ENCODE results near the gene TRPV2.

Gene TRPV2

GRCh38 chr17:16407911-16408588 is 7.3 kb upstream of the TRPV2 start:
- Histone ChIP-seq H3K4me1 (ENCODE audit: control insufficient read depth, low read length) (peaks cover 18% of the 10 kb centered on the region), H3F3A (ENCODE audit: control insufficient read depth, insufficient read depth) (no peaks in the 10 kb centered on the region), H3K9me3 (ENCODE audit: control insufficient read depth, insufficient read depth, low read length) (no peaks in the 10 kb centered on the region), H3K4me3 (ENCODE audit: low read length) (no peak overlapping the region), H3K4me2 (ENCODE audit: low read length) (0 out of 2 replicates have a peak overlapping the region, but pooled peaks have one; percentile 22), H3K27ac (ENCODE audit: low read depth, low read length) (no peak overlapping the region), H4K20me1 (ENCODE audit: control insufficient read depth, insufficient read depth, low read depth, low read length) (no peaks in the 10 kb centered on the region), H3K27me3 (ENCODE audit: control insufficient read depth, low read length) (peaks cover 17% of the 10 kb centered on the region), H3K9me2 (replicated peaks; ENCODE audit: control insufficient read depth, low read length) (no peaks in the 10 kb centered on the region), H3K79me2 (ENCODE audit: control insufficient read depth, low read length) (no peaks in the 10 kb centered on the region), H3K36me3 (ENCODE audit: control insufficient read depth, low read length) (no peaks in the 10 kb centered on the region)
- no peak for TF ChIP-seq CTCF (IDR thresholded peaks at IDR 0.05; ENCODE audit: low read depth, low read length, poor library complexity, severe bottlenecking)
- TF ChIP-seq EZH2phosphoT487 (IDR thresholded peaks at IDR 0.05; ENCODE audit: borderline replicate concordance, low read length): no peak

- TF ChIP-seq CTCF (IDR thresholded peaks at IDR 0.05; ENCODE audit: low read depth, low read length, poor library complexity, severe bottlenecking): no peak
- no peak for TF ChIP-seq EZH2phosphoT487 (IDR thresholded peaks at IDR 0.05; ENCODE audit: borderline replicate concordance, low read length)
- no peaks in the 10 kb centered on the region for H4K20me1 ChIP-seq (ENCODE audit: control insufficient read depth, insufficient read depth, low read depth, low read length)
- H3K27me3 ChIP-seq (ENCODE audit: control insufficient read depth, low read length): 0 out of 2 replicates have a peak, but pooled peaks cover 1% of the 10 kb centered on the region
- peaks cover 31% of the 10 kb centered on the region for H3K4me1 ChIP-seq (ENCODE audit: control insufficient read depth, low read length)
- no peak overlapping the region for H3K27ac ChIP-seq (ENCODE audit: low read depth, low read length)
- no peak overlapping the region for H3K4me2 ChIP-seq (ENCODE audit: low read length)
- H3K4me3 ChIP-seq (ENCODE audit: low read length): no peak overlapping the region
- H3K79me2 ChIP-seq (ENCODE audit: control insufficient read depth, low read length): no peaks in the 10 kb centered on the region
- H3K9me3 ChIP-seq (ENCODE audit: control insufficient read depth, insufficient read depth, low read length): no peaks in the 10 kb centered on the region
- H3K9me2 ChIP-seq (replicated peaks; ENCODE audit: control insufficient read depth, low read length): no peaks in the 10 kb centered on the region
- H3F3A ChIP-seq (ENCODE audit: control insufficient read depth, insufficient read depth): no peaks in the 10 kb centered on the region
- H3K36me3 ChIP-seq (ENCODE audit: control insufficient read depth, low read length): no peaks in the 10 kb centered on the region
Observed at GRCh38 chr17:16417399-16417798, 2.0 kb downstream of the TRPV2 start.

GRCh38 chr17:16417896-16418684 is 2.7 kb downstream of the TRPV2 start:
- H3F3A ChIP-seq (ENCODE audit: control insufficient read depth, insufficient read depth): no peaks in the 10 kb centered on the region
- no peak overlapping the region for H3K4me3 ChIP-seq (ENCODE audit: low read length)
- no peaks in the 10 kb centered on the region for H3K9me3 ChIP-seq (ENCODE audit: control insufficient read depth, insufficient read depth, low read length)
- H3K27me3 ChIP-seq (ENCODE audit: control insufficient read depth, low read length): no peaks in the 10 kb centered on the region
- H3K36me3 ChIP-seq (ENCODE audit: control insufficient read depth, low read length): no peaks in the 10 kb centered on the region
- no peak overlapping the region for H3K4me2 ChIP-seq (ENCODE audit: low read length)
- no peak overlapping the region for H3K27ac ChIP-seq (ENCODE audit: low read depth, low read length)
- H3K79me2 ChIP-seq (ENCODE audit: control insufficient read depth, low read length): no peaks in the 10 kb centered on the region
- no peaks in the 10 kb centered on the region for H3K9me2 ChIP-seq (replicated peaks; ENCODE audit: control insufficient read depth, low read length)
- TF ChIP-seq CTCF (IDR thresholded peaks at IDR 0.05; ENCODE audit: low read depth, low read length, poor library complexity, severe bottlenecking) (no peak), EZH2phosphoT487 (IDR thresholded peaks at IDR 0.05; ENCODE audit: borderline replicate concordance, low read length) (no peak)
- no peaks in the 10 kb centered on the region for H4K20me1 ChIP-seq (ENCODE audit: control insufficient read depth, insufficient read depth, low read depth, low read length)
- peaks cover 31% of the 10 kb centered on the region for H3K4me1 ChIP-seq (ENCODE audit: control insufficient read depth, low read length)
